NCI-H128 (cell line): ENCODE measurements around the gene MPHOSPH10.
A peak's percentile ranks its signal among the peaks of the same experiment; 100 is the strongest.
"Not testable (repeated sequence)": the region's sequence is repeated elsewhere in the genome, so short reads cannot be mapped to it uniquely, and the experiment has no call there.

Experiments
- DNase-seq: peaks from one replicate; lab custom pipeline; 2025; ENCODE audit not compliant: unreplicated experiment; lab: John Stamatoyannopoulos, UW

MPHOSPH10 gene

DNA sequence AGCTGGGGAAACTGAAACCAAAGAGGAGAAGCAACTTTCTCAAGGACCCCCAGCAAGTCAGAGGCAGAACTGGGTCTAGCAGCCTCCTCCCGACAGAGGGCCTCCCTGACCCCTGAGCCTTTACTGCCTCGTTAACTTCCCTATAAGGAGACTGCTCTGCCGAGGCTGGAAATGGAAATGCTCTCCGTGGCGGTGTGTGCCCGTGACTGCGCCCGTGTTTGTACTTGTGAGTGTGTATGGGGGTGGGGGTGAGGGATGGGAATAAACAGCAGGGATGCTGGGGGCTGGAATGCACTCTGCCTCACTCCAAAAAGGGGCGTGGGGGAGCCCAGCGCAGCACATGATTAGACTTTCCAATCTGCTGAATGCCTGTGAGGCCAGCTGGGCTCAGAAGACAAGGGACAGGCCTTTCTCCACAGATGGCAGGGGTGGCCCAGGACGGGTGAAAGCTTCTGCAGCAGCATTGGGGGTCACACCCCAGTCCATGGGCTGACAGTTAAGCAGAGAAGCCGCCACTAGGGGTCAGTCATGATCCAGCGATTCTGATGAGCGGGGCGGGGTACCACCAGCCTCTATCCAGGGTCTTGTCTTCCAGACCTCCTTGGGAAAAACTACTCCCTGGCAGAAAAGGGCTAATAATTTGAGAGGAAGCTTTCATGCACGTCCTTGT, 26.8 kb downstream of the MPHOSPH10 start:
- DNase-seq, result peak; percentile 6

- DNase-seq, result no peak
These were observed 36.4 kb downstream of the MPHOSPH10 start for GRCh38 chr2:71166812-71167211.

- DNase-seq, result no peak
These were observed 42.7 kb downstream of the MPHOSPH10 start for GRCh38 chr2:71173096-71173495.

GRCh38 chr2:71174207-71174606, 43.8 kb downstream of the MPHOSPH10 start:
- DNase-seq, result no peak

GRCh38 chr2:71178836-71179235, 48.4 kb downstream of the MPHOSPH10 start:
- peak; percentile 40 for DNase-seq

GRCh38 chr2:71181316-71181715, 50.9 kb downstream of the MPHOSPH10 start:
- DNase-seq, result no peak

- not testable (repeated sequence) for DNase-seq
These were observed 53.1 kb downstream of the MPHOSPH10 start for GRCh38 chr2:71183306-71184115.

DNA sequence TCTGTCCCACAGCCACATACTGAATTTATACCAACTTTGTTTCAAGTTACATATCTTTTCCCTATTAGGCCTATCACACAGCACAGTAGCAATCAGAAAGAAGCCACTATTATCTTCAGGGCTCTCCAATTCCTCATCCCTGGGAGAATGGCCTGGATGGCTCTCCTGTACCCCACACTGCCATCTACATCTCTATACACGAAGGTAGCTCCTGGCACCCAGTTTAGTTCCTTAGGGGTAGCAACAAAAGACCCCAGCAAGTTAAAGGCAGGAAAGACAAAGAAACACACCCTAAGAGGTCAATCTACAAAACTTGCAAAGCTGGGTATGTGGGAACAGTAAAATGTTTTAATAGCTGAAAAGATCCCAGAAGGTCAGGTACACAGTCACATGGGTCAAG, 56.5 kb downstream of the MPHOSPH10 start:
- DNase-seq, result no peak

GRCh38 chr2:71187589-71187988, 57.2 kb downstream of the MPHOSPH10 start:
- no peak for DNase-seq

GRCh38 chr2:71190656-71191569, 60.5 kb downstream of the MPHOSPH10 start:
- DNase-seq, result no peak

GRCh38 chr2:71191570-71191943, 61.1 kb downstream of the MPHOSPH10 start:
- DNase-seq, result no peak
